ENCODE data around the gene KCNIP4.

GRCh38 chr4:21034728-21035127, 913.8 kb downstream of the KCNIP4 start:
- TF ChIP-seq POLR2AphosphoS5 (IDR thresholded peaks at IDR 0.05; ENCODE audit: borderline replicate concordance, low read depth, low read length) (no peak), EZH2 (IDR thresholded peaks at IDR 0.05) (no peak), FOXP2 (optimal IDR thresholded peaks at IDR 0.05; ENCODE audit: control extremely low read depth, extremely low read length, insufficient read depth) (no peak)
